Adipocyte (in vitro differentiated cells): Measurements from ENCODE around the gene FHL2.

Experiments
- DNase-seq: peaks from one replicate; pipeline ENCODE4 v3.0.0-alpha.2; 2015; ENCODE audit warnings: low read depth
- H3K27me3 ChIP-seq: replicated peaks from 2 replicates; pipeline ENCODE4 v1.7.0; 2013; ENCODE audit warnings: mild to moderate bottlenecking, low read length, moderate library complexity; ENCODE audit not compliant: control insufficient read depth, insufficient read depth
- H3K36me3 ChIP-seq: 2 replicates; pipeline ENCODE4 v1.7.0; 2013; ENCODE audit warnings: low read length, mild to moderate bottlenecking, moderate library complexity; ENCODE audit not compliant: control insufficient read depth, insufficient read depth, severe bottlenecking
- H3K4me1 ChIP-seq: 2 replicates; pipeline ENCODE4 v1.7.0; 2013; ENCODE audit warnings: mild to moderate bottlenecking, low read length, moderate library complexity; ENCODE audit not compliant: control insufficient read depth, insufficient read depth
- H3K4me3 ChIP-seq: 2 replicates; pipeline ENCODE4 v1.7.0; 2013; ENCODE audit warnings: mild to moderate bottlenecking, low read length, moderate library complexity
- H3K9ac ChIP-seq: 2 replicates; pipeline ENCODE4 v1.7.0; 2013; ENCODE audit warnings: mild to moderate bottlenecking, low read length, moderate library complexity
- H3K9me3 ChIP-seq: 2 replicates; pipeline ENCODE4 v1.7.0; 2013; ENCODE audit warnings: mild to moderate bottlenecking, low read length, moderate library complexity; ENCODE audit not compliant: control insufficient read depth

Gene FHL2

DNA sequence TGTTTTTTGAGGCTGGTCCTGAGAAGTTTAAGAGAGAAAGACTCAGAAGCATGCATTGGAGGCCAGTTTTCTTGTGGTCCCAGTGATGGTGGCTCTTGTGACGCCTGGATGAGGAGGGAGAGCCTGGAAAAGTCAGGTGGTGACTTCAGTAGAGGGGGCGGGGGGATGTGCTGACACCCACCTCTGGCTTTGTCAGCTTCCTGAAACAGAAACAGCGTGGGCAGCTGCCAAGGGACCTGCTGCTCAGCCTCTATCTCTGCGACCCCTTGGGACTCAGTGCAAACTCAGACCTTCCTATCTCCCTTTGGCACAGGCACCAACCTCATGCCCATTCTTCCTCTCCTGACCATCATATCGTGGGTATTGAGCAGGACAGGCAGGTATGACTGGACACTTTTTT lies 75.7 kb downstream of the FHL2 start:
- peaks cover 31% of the 10 kb centered on the region for H3K4me1 ChIP-seq
- no peaks in the 10 kb centered on the region for H3K27me3 ChIP-seq
- no peaks in the 10 kb centered on the region for H3K36me3 ChIP-seq
- no peak overlapping the region for H3K4me3 ChIP-seq
- DNase-seq, result no peak
- H3K9ac ChIP-seq, result no peak overlapping the region
- no peaks in the 10 kb centered on the region for H3K9me3 ChIP-seq

DNA sequence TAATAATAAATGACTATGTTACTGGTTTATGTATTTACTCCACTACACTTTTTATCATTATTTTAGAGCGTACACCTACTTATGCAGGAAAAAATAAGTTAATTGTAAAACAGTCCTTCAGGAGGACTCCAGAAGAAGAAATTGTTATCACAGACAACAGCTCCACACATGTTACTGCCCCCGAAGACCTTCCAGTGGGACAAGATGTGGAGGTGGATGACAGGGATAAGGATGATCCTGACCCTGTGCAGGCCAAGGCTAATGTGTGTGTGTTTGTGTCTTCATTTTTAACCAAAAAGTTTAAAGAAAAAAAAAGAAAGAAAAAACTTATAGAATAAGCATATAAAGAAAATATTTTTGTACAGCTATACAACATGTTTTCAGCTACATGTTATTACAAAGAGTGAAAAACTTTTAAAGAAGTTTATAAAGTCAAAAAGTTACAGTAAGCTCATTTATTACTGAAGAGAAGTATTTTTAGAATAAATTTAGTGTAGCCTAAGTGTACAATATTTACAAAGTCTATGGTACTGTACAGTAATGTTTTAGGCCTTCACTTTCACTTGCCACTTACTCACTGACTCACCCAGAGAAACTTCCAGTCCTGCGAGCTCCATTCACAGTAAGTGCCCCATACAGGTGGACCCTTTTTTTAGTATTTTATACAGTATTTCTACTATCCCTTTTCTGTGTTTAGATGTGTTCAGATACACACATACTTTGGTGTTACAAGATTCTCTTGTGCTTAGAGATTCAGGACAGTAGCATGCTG lies 76.8 kb downstream of the FHL2 start:
- no peaks in the 10 kb centered on the region for H3K36me3 ChIP-seq
- DNase-seq, result no peak
- H3K9me3 ChIP-seq, result no peaks in the 10 kb centered on the region
- H3K9ac ChIP-seq, result no peak overlapping the region
- H3K27me3 ChIP-seq, result no peaks in the 10 kb centered on the region
- H3K4me3 ChIP-seq, result no peak overlapping the region
- peaks cover 20% of the 10 kb centered on the region for H3K4me1 ChIP-seq

DNA sequence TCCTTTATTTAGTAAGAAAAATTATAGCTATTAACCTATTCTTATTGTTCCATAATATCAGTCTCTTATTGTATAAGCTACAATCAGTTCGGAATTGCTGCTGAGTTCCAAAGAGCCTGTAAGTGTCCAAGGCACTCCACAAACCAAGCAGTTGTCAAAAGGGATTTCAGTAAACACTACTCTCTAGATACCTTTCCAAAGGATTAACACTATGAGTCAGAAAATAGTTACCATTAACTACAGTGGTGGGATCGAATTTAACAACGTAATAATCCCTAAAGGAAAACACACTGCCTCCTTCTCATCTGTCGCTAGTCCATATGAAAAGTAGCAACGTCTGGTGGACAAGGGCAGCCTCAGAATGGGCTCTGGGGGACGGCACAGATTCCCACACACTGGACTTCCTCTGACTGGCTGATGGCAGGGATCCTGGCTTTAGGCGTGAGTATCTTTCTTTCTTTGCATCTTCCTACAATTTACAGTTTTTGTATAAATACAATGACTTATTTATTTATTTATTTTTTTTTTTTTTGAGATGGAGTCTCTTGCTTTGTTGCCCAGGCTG lies 78.1 kb downstream of the FHL2 start:
- peaks cover 9% of the 10 kb centered on the region for H3K4me1 ChIP-seq
- H3K4me3 ChIP-seq, result no peak overlapping the region
- no peaks in the 10 kb centered on the region for H3K27me3 ChIP-seq
- no peak overlapping the region for H3K9ac ChIP-seq
- no peaks in the 10 kb centered on the region for H3K36me3 ChIP-seq
- DNase-seq, result no peak
- H3K9me3 ChIP-seq, result no peaks in the 10 kb centered on the region

DNA sequence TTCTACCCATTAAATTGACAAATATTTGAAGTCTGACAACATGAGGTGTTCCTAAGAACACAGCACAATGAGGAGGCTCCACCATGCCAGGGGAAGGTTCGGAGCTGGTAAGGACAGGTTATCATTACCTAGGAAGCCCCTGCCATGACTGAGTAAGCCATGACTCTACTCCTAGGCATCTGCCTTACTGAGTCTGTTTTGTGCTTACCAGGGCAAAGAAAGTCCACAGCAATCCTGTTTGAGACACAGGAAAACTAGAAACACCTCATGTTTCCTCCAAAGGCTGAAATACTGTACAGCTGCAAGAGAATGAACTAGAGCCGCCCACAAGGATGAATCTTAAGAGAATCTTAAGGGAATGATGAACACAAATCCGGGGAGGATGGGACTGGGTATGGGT lies 80.9 kb downstream of the FHL2 start:
- H3K27me3 ChIP-seq, result no peaks in the 10 kb centered on the region
- no peak overlapping the region for H3K4me3 ChIP-seq
- H3K9ac ChIP-seq, result no peak overlapping the region
- DNase-seq, result no peak
- no peaks in the 10 kb centered on the region for H3K36me3 ChIP-seq
- H3K9me3 ChIP-seq, result no peaks in the 10 kb centered on the region
- H3K4me1 ChIP-seq, result no peaks in the 10 kb centered on the region

DNA sequence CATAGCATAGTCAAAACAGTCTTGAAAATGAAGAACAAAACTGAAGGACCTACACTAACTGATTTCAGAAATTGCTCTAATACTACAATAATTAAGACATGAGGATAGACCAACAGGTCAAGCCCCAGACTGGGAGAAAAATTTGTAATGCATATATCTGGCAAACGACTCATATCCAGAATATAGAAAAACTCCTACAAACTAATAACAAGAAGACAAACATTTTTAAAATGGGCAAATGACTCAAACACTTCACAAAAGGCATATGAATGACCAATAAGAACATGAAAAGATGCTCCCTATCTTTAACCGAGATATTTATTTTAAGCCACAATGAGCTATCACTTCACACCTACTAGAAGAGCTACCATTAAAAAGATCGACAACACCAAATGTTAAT lies 83.5 kb downstream of the FHL2 start:
- Histone ChIP-seq H3K9ac (no peak overlapping the region), H3K4me3 (no peak overlapping the region), H3K36me3 (no peaks in the 10 kb centered on the region), H3K9me3 (no peaks in the 10 kb centered on the region), H3K27me3 (no peaks in the 10 kb centered on the region), H3K4me1 (no peaks in the 10 kb centered on the region)
- no peak for DNase-seq

DNA sequence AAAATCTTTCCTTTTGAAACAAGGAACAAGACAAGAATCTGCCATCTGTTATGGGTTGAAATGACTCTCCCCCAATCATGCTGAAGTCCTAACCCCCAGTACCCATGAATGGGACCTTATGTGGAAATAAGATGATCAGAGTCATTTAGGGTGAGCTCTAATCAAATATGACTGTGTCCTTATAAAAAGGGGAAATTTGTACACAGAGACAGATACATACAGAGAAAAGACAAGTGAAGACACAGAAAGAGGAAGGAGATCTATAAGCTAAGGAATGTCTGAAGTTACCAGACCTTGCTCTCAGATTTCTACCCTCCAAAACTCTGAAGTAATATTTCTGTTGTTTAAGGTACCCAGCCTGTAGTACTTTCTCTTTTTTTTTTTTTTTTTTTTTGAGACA lies 85.0 kb downstream of the FHL2 start:
- H3K4me3 ChIP-seq, result no peak overlapping the region
- H3K27me3 ChIP-seq, result no peaks in the 10 kb centered on the region
- H3K4me1 ChIP-seq, result no peaks in the 10 kb centered on the region
- H3K9me3 ChIP-seq, result no peaks in the 10 kb centered on the region
- H3K9ac ChIP-seq, result no peak overlapping the region
- DNase-seq, result no peak
- H3K36me3 ChIP-seq, result no peaks in the 10 kb centered on the region
